ENCODE results near the gene ENKUR.
"Not testable (repeated sequence)": the region's sequence is repeated elsewhere in the genome, so short reads cannot be mapped to it uniquely, and the experiment has no call there.

ENKUR gene

DNA sequence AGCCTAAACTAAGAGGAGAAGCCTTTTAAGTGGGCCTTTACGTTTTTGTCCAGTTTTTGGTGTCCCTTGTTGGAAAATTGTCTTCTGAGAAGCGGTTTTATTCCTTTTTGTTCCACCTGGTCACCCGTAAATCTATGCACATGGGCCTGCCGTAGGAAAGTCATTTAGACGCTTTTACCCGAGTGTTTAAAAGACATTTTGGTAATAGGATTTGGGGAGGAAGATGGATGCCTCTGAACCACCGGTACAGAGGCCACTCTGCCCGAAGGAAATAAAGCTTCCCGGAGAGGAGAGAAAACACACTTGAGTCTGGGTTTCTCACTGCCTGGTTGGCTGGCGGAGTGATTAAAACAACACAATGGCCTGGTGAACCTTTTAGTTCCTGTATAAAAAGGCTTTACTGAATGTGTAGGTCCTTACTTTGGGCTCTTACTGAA is 1.2 kb upstream of the ENKUR start:
- peak overlapping the region; percentile 96 for H3K4me3 ChIP-seq (ENCODE audit: low read length)
- H3K9ac ChIP-seq (ENCODE audit: low read length) = peak overlapping the region; percentile 7
- H3K4me1 ChIP-seq (ENCODE audit: control insufficient read depth, insufficient read depth, low read length) = peaks cover 5% of the 10 kb centered on the region
- H3K27me3 ChIP-seq (ENCODE audit: control insufficient read depth, insufficient read depth, low read length) = no peaks in the 10 kb centered on the region
- H3K36me3 ChIP-seq (ENCODE audit: control insufficient read depth, insufficient read depth, low read length) = no peaks in the 10 kb centered on the region
- peak overlapping the region; percentile 82 for H3K27ac ChIP-seq (ENCODE audit: low read depth, low read length)

DNA sequence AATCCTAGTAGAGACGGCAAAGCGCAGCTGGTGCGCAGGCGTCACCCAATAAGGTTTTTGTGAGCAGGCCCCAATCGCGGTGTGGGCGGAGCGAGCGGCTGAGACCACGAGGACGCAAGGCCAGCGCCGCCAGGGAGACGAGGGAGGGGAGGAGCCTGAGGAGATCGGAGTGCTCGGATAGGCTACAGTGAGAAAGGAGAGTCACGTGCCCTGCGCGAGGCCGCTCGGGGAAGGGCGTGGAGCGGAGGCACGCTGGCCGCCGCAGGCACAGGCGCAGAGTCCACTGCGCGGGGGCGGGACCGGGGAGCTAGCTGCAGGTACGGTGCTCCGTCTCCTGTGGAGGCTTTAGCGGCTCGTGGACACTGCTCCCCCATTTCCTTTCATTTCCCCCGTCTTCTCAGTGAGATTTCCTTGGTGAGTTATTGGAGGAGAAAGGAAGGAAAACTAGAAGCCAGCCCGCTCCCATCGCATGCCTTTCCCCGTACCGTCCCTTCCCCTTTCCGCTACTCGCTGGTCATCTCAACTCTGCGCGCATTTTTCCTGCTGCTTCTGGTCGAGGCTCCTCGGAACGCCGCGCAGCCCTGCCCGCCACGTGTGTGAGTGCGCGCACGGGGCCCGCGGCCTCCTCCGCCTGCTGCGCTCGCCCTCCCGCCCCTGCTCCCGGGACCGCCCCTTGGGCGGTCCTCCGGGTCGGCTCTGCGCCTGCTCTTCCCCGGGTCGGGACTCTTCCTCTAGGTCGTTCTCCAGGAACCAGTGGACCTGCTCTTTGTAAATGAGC is 607 bp upstream of the ENKUR start, which contains the start of gene THNSL1:
TSS of gene THNSL1 (plus strand) at position 237 of the 778 bp plus-strand sequence. CDS start 6,612 bp downstream, outside the sequence.
- Histone ChIP-seq H3K36me3 (ENCODE audit: control insufficient read depth, insufficient read depth, low read length) (no peaks in the 10 kb centered on the region), H3K27ac (ENCODE audit: low read depth, low read length) (peak within 1 kb of the TSS; percentile 82), H3K4me1 (ENCODE audit: control insufficient read depth, insufficient read depth, low read length) (peaks cover 5% of the 10 kb centered on the region), H3K27me3 (ENCODE audit: control insufficient read depth, insufficient read depth, low read length) (no peaks in the 10 kb centered on the region), H3K9ac (ENCODE audit: low read length) (peak within 1 kb of the TSS; percentile 42), H3K4me3 (ENCODE audit: low read length) (peak within 1 kb of the TSS; percentile 96)

GRCh38 chr10:25014579-25014978 is 1.4 kb downstream of the ENKUR start:
- Histone ChIP-seq H3K27ac (ENCODE audit: low read depth, low read length) (no peak overlapping the region), H3K9ac (ENCODE audit: low read length) (no peak overlapping the region), H3K4me1 (ENCODE audit: control insufficient read depth, insufficient read depth, low read length) (peaks cover 5% of the 10 kb centered on the region), H3K36me3 (ENCODE audit: control insufficient read depth, insufficient read depth, low read length) (no peaks in the 10 kb centered on the region), H3K4me3 (ENCODE audit: low read length) (no peak overlapping the region), H3K27me3 (ENCODE audit: control insufficient read depth, insufficient read depth, low read length) (no peaks in the 10 kb centered on the region)

DNA sequence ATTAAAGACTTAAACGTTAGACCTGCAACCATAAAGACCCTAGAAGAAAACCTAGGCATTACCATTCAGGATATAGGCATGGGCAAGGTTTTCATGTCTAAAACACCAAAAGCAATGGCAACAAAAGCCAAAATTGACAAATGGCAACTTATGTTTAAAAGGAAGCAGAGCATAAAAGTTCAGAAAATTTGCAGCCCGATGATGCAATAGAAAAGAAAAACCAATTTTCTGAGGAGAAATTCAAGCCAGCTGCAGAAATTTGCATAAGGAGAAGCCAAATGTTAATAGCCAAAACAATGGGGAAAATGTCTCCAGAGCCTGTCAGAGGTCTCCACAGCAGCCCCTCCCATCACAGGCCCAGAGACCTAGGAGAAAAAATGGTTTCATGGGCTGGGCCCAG is 4.4 kb downstream of the ENKUR start:
- not testable (repeated sequence) for H3K36me3 ChIP-seq (ENCODE audit: control insufficient read depth, insufficient read depth, low read length); H3K4me1 ChIP-seq (ENCODE audit: control insufficient read depth, insufficient read depth, low read length); H3K27me3 ChIP-seq (ENCODE audit: control insufficient read depth, insufficient read depth, low read length); H3K4me3 ChIP-seq (ENCODE audit: low read length); H3K9ac ChIP-seq (ENCODE audit: low read length); H3K27ac ChIP-seq (ENCODE audit: low read depth, low read length)

GRCh38 chr10:24998044-24998443 is 17.9 kb downstream of the ENKUR start:
- Histone ChIP-seq H3K4me1 (ENCODE audit: control insufficient read depth, insufficient read depth, low read length) (no peaks in the 10 kb centered on the region), H3K36me3 (ENCODE audit: control insufficient read depth, insufficient read depth, low read length) (no peaks in the 10 kb centered on the region), H3K27ac (ENCODE audit: low read depth, low read length) (no peak overlapping the region), H3K4me3 (ENCODE audit: low read length) (no peak overlapping the region), H3K27me3 (ENCODE audit: control insufficient read depth, insufficient read depth, low read length) (no peaks in the 10 kb centered on the region), H3K9ac (ENCODE audit: low read length) (no peak overlapping the region)

DNA sequence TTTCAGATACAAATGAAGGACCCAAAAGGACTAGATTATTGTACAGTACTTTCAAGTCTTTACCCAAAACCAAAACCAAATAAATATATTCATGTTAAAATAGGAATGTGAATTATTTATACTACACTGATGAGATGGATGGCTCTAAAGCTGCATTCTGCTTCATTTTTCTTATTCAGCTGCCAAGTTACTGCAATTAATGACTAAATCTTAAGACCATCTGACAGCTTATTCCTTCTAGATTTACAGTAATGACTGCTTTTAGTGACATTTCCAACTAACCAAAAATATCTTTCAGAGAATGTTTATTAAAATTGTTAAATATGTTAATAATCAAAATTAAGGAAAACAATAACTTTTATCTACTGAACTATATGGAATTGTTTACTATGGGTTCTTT is 20.9 kb downstream of the ENKUR start:
- no peaks in the 10 kb centered on the region for H3K4me1 ChIP-seq (ENCODE audit: control insufficient read depth, insufficient read depth, low read length)
- no peak overlapping the region for H3K9ac ChIP-seq (ENCODE audit: low read length)
- H3K27ac ChIP-seq (ENCODE audit: low read depth, low read length) = no peak overlapping the region
- no peak overlapping the region for H3K4me3 ChIP-seq (ENCODE audit: low read length)
- H3K36me3 ChIP-seq (ENCODE audit: control insufficient read depth, insufficient read depth, low read length) = no peaks in the 10 kb centered on the region
- H3K27me3 ChIP-seq (ENCODE audit: control insufficient read depth, insufficient read depth, low read length) = no peaks in the 10 kb centered on the region

DNA sequence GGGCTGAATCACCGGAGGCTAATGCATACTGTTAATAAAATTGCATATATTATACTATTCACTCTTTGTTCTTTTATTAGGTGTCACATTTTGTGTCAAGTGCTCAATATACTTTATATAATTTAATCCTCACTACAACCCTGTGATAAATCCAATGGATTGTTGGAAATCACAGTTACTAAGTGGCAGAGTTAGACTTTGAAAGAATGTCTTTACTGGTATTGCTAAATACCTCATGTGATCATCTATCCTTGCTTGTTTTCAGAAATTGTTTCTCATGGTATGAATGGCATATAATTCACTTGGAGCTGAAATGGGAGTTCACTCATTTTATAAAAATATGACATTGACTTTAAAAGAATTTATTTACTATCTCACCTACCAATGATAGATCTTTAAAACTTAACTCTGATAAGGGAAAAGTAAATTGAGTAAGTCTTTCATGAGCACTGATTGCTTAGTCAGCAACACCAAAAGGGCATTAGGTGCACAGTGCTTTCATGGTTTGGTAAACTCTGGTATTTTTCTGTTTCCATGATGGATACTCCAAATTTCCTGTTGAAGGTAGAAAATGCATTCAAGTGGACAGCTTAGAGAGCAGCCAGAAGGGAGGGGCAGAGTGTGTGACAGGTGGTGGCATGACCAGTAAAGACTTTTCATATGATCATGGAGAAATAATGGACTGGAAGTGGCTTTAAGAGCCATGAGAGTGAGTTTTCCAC is 22.6 kb downstream of the ENKUR start:
- Histone ChIP-seq H3K36me3 (ENCODE audit: control insufficient read depth, insufficient read depth, low read length) (no peaks in the 10 kb centered on the region), H3K27ac (ENCODE audit: low read depth, low read length) (no peak overlapping the region), H3K9ac (ENCODE audit: low read length) (no peak overlapping the region), H3K4me1 (ENCODE audit: control insufficient read depth, insufficient read depth, low read length) (peaks cover 2% of the 10 kb centered on the region), H3K4me3 (ENCODE audit: low read length) (no peak overlapping the region), H3K27me3 (ENCODE audit: control insufficient read depth, insufficient read depth, low read length) (peaks cover 2% of the 10 kb centered on the region)

DNA sequence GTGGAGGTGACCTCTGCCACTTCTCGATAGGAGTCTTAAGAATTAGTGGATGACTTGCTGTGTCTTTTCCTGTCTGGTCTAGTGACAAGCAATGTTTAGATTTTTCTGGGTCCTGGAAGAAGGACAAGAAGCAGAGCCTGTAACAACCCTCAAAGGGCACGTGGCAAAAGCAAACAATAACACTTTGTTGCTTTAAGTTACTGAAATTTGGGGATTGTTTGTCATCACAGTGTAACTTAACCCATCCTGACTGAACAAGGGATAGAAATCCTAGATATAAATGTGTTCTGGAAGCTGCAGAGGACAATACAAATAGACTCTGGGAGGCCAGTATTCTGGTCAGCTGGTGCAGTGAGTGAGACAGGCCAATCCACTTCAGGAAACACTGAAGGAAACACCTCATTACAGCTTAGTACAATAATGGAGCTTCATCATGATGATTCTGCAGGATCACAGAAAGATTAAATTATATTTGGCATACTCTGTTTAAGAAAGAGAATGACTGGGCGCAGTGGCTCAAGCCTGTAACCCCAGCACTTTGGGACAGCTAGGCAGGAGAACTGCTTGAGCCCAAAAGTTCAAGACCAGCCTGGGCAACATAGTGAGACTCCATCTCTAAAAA is 23.3 kb downstream of the ENKUR start:
- H3K27ac ChIP-seq (ENCODE audit: low read depth, low read length) = no peak overlapping the region
- no peak overlapping the region for H3K9ac ChIP-seq (ENCODE audit: low read length)
- H3K27me3 ChIP-seq (ENCODE audit: control insufficient read depth, insufficient read depth, low read length) = peaks cover 2% of the 10 kb centered on the region
- H3K4me3 ChIP-seq (ENCODE audit: low read length) = no peak overlapping the region
- H3K4me1 ChIP-seq (ENCODE audit: control insufficient read depth, insufficient read depth, low read length) = peaks cover 2% of the 10 kb centered on the region
- no peaks in the 10 kb centered on the region for H3K36me3 ChIP-seq (ENCODE audit: control insufficient read depth, insufficient read depth, low read length)

DNA sequence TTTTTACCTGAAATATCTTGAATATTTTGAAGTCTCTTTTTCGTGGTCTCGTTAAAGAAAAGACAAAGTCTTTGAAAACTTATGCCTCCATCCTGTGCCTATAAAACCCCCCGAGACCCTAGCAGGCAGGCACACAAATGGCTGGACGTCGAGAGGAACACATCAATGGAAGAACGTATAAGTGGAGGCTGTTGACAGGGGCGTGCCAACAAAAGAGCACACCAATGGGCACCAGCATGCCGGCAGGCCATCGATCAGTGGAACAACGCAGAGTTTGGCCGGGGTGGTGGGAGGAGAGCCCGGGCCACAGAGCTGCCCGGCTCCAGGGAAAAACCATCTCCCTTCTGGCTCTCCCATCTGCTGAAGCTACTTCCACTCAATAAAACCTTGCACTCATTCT is 24.7 kb downstream of the ENKUR start:
- Histone ChIP-seq H3K4me3 (ENCODE audit: low read length) (no peak overlapping the region), H3K9ac (ENCODE audit: low read length) (no peak overlapping the region), H3K4me1 (ENCODE audit: control insufficient read depth, insufficient read depth, low read length) (peaks cover 2% of the 10 kb centered on the region), H3K27ac (ENCODE audit: low read depth, low read length) (no peak overlapping the region), H3K36me3 (ENCODE audit: control insufficient read depth, insufficient read depth, low read length) (no peaks in the 10 kb centered on the region), H3K27me3 (ENCODE audit: control insufficient read depth, insufficient read depth, low read length) (peaks cover 2% of the 10 kb centered on the region)

DNA sequence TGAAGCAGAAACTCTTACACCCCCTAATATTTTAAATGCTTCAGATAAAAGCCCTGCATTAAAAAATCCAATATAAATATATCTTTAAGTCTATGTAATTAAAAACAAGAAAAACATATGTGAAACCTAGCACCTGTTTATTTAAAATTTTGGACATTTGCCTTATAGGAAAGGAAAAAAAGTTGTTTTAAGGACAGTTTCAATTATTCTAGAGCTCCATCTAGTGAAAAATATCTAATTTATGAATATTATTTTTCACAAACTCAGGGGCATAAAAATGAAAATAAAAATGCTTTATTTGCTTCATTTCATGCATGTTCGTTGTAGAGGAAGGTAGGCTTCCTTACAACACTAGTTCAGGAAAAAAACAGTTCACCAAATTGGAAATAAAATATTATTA is 26.1 kb downstream of the ENKUR start:
- Histone ChIP-seq H3K9ac (ENCODE audit: low read length) (no peak overlapping the region), H3K4me1 (ENCODE audit: control insufficient read depth, insufficient read depth, low read length) (peaks cover 2% of the 10 kb centered on the region), H3K4me3 (ENCODE audit: low read length) (no peak overlapping the region), H3K36me3 (ENCODE audit: control insufficient read depth, insufficient read depth, low read length) (no peaks in the 10 kb centered on the region), H3K27me3 (ENCODE audit: control insufficient read depth, insufficient read depth, low read length) (peaks cover 2% of the 10 kb centered on the region), H3K27ac (ENCODE audit: low read depth, low read length) (no peak overlapping the region)

DNA sequence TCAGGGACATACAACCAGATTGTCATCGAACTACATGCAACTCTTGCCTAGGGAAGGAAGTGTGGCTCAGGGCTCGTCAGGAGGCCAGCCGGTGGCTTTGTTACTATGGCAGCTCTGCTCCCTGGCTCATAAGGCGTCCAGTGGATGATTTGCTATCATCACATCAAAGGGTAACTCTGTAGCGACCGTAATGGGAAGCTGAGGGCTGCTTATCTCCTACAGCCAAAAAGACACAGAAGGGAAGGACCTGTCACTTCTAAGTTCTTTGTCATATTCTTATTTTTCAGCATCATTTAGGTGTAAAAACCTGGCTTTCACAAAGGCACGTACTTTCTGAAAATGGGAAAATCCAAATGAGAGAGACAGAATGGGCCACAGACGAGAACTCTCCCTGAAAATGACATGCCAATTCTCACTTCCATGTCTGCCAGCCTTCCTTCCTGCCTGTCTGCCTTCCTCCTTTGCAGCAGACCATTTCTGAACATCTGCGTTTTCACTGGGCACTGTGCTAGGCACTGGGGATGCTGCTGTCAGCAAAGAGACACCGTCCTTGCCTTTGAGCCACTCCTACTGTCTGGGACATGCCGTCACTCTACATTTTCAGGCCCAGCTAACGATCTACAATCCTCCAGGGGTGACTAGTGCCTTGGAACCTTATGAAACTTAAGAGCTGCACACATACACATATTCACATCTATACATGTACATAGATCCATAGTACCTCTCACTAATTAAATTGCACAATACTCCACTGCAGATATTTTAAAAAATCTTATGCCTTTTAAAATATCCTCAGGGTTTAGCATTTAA is 26.9 kb downstream of the ENKUR start:
- Histone ChIP-seq H3K9ac (ENCODE audit: low read length) (no peak overlapping the region), H3K27ac (ENCODE audit: low read depth, low read length) (no peak overlapping the region)

GRCh38 chr10:24984906-24985305 is 31.1 kb downstream of the ENKUR start:
- H3K27ac ChIP-seq (ENCODE audit: low read depth, low read length) = no peak overlapping the region
- H3K9ac ChIP-seq (ENCODE audit: low read length) = no peak overlapping the region
- no peak overlapping the region for H3K4me3 ChIP-seq (ENCODE audit: low read length)
- no peaks in the 10 kb centered on the region for H3K36me3 ChIP-seq (ENCODE audit: control insufficient read depth, insufficient read depth, low read length)
- peaks cover 2% of the 10 kb centered on the region for H3K4me1 ChIP-seq (ENCODE audit: control insufficient read depth, insufficient read depth, low read length)
- peaks cover 2% of the 10 kb centered on the region for H3K27me3 ChIP-seq (ENCODE audit: control insufficient read depth, insufficient read depth, low read length)

More for the DNA sequence above, 26.9 kb downstream of the ENKUR start:
- no peaks in the 10 kb centered on the region for H3K36me3 ChIP-seq (ENCODE audit: control insufficient read depth, insufficient read depth, low read length)
- no peak overlapping the region for H3K4me3 ChIP-seq (ENCODE audit: low read length)
- H3K27me3 ChIP-seq (ENCODE audit: control insufficient read depth, insufficient read depth, low read length) = peaks cover 2% of the 10 kb centered on the region
- peaks cover 2% of the 10 kb centered on the region for H3K4me1 ChIP-seq (ENCODE audit: control insufficient read depth, insufficient read depth, low read length)
